Large intestine (tissue), 3 donors: ENCODE results near the gene ANXA11. TPM values are rescaled to one million over a fixed set of nuclear protein-coding genes. Genes with fewer than 3 reads are reported as not detected.

Source experiments
- DNase-seq, 2 donors: peaks; one replicate each; pipeline versions ENCODE4 v3.0.0 to v3.0.0-alpha.2; 2013
- H3K27ac ChIP-seq: one replicate; pipeline ENCODE4 v1.5.1; 2013; ENCODE audit warnings: low read length
- H3K27me3 ChIP-seq: 2 replicates; pipeline ENCODE4 v1.6.1; 2013; ENCODE audit warnings: low read length; ENCODE audit not compliant: control insufficient read depth, insufficient read depth
- H3K36me3 ChIP-seq: 2 replicates; pipeline ENCODE4 v1.6.1; 2013; ENCODE audit warnings: low read length; ENCODE audit not compliant: control insufficient read depth, insufficient read depth
- H3K4me1 ChIP-seq: one replicate; pipeline ENCODE4 v1.6.1; 2013; ENCODE audit warnings: low read length; ENCODE audit not compliant: control insufficient read depth, insufficient read depth
- H3K4me3 ChIP-seq: one replicate; pipeline ENCODE4 v1.5.1; 2013; ENCODE audit warnings: low read length
- H3K9me3 ChIP-seq: one replicate; pipeline ENCODE4 v1.6.1; 2013; ENCODE audit warnings: mild to moderate bottlenecking, low read depth, low read length, moderate library complexity; ENCODE audit not compliant: control insufficient read depth
- WGBS: methylation state at CpG from one replicate; pipeline ENCODE4 v1.1.5; 2013; ENCODE audit warnings: low lambda C conversion rate; ENCODE audit not compliant: insufficient coverage; 5-methylcytosine and 5-hydroxymethylcytosine counted together
- polyA plus RNA-seq: library from polyadenylated mRNA; unstranded; fragments of 120-200 nt; gene quantifications from one replicate; pipeline ENCODE4 v1.2.1, GENCODE V29; 2013

Gene ANXA11
- polyA plus RNA-seq, 1 donor, result 101 TPM

- DNase-seq, result no peak
- peaks cover 4% of the 10 kb centered on the region for H3K4me1 ChIP-seq
- H3K36me3 ChIP-seq, result peaks cover 95% of the 10 kb centered on the region
- H3K9me3 ChIP-seq, result no peaks in the 10 kb centered on the region
- H3K27ac ChIP-seq, result no peak overlapping the region
- no peaks in the 10 kb centered on the region for H3K27me3 ChIP-seq
- H3K4me3 ChIP-seq, result no peak overlapping the region
- WGBS, result no CpG with 5 or more reads among the region's 28 CpGs
Measured at GRCh38 chr10:80166581-80167470, 38.5 kb downstream of the ANXA11 start.

GRCh38 chr10:80165173-80165572 lies 40.2 kb downstream of the ANXA11 start:
- no peak for DNase-seq
- H3K27ac ChIP-seq, result no peak overlapping the region
- WGBS, result no CpG with 5 or more reads among the region's 7 CpGs

GRCh38 chr10:80164596-80164995 lies 40.7 kb downstream of the ANXA11 start:
- no peak for DNase-seq

More at GRCh38 chr10:80165173-80165572, 40.2 kb downstream of the ANXA11 start:
- H3K4me1 ChIP-seq, result peaks cover 4% of the 10 kb centered on the region
- no peak overlapping the region for H3K4me3 ChIP-seq
- peaks cover 94% of the 10 kb centered on the region for H3K36me3 ChIP-seq
- no peaks in the 10 kb centered on the region for H3K9me3 ChIP-seq
- no peaks in the 10 kb centered on the region for H3K27me3 ChIP-seq

GRCh38 chr10:80163741-80164341 lies 41.5 kb downstream of the ANXA11 start:
- Histone ChIP-seq H3K27me3 (no peaks in the 10 kb centered on the region), H3K27ac (no peak overlapping the region), H3K4me1 (peaks cover 4% of the 10 kb centered on the region), H3K36me3 (peaks cover 97% of the 10 kb centered on the region), H3K4me3 (no peak overlapping the region), H3K9me3 (no peaks in the 10 kb centered on the region)
- DNase-seq, result peak in 1 of 2 donors; percentile 43
- WGBS, result no CpG with 5 or more reads among the region's 8 CpGs

More at GRCh38 chr10:80164596-80164995, 40.7 kb downstream of the ANXA11 start:
- WGBS, result 100% methylated on average over 1 of the region's 7 CpGs
- Histone ChIP-seq H3K27ac (no peak overlapping the region), H3K36me3 (peaks cover 97% of the 10 kb centered on the region), H3K27me3 (no peaks in the 10 kb centered on the region), H3K9me3 (no peaks in the 10 kb centered on the region), H3K4me3 (no peak overlapping the region), H3K4me1 (peaks cover 4% of the 10 kb centered on the region)

GRCh38 chr10:80161321-80162083 lies 43.8 kb downstream of the ANXA11 start:
- WGBS, result no CpG with 5 or more reads among the region's 21 CpGs
- no peak for DNase-seq
- Histone ChIP-seq H3K36me3 (peaks cover 98% of the 10 kb centered on the region), H3K27ac (no peak overlapping the region), H3K9me3 (no peaks in the 10 kb centered on the region), H3K4me3 (no peak overlapping the region), H3K4me1 (peaks cover 4% of the 10 kb centered on the region), H3K27me3 (no peaks in the 10 kb centered on the region)

GRCh38 chr10:80160361-80161320 lies 44.7 kb downstream of the ANXA11 start:
- Histone ChIP-seq H3K9me3 (no peaks in the 10 kb centered on the region), H3K4me3 (no peak overlapping the region), H3K27me3 (no peaks in the 10 kb centered on the region), H3K4me1 (peaks cover 4% of the 10 kb centered on the region), H3K27ac (no peak overlapping the region), H3K36me3 (peaks cover 98% of the 10 kb centered on the region)
- 100% methylated on average over 1 of the region's 17 CpGs for WGBS
- no peak for DNase-seq

GRCh38 chr10:80159166-80159873 lies 46.0 kb downstream of the ANXA11 start:
- 0% methylated on average over 1 of the region's 9 CpGs for WGBS
- Histone ChIP-seq H3K9me3 (no peaks in the 10 kb centered on the region), H3K36me3 (peaks cover 98% of the 10 kb centered on the region)

GRCh38 chr10:80158598-80159127 lies 46.7 kb downstream of the ANXA11 start:
- Histone ChIP-seq H3K9me3 (no peaks in the 10 kb centered on the region), H3K36me3 (peaks cover 96% of the 10 kb centered on the region), H3K4me3 (no peak overlapping the region), H3K27me3 (no peaks in the 10 kb centered on the region), H3K27ac (peak overlapping the region; percentile 1), H3K4me1 (no peaks in the 10 kb centered on the region)
- WGBS, result no CpG with 5 or more reads among the region's 14 CpGs
- DNase-seq, result peak; percentile 45 to 49

More at GRCh38 chr10:80159166-80159873, 46.0 kb downstream of the ANXA11 start:
- DNase-seq, result no peak
- Histone ChIP-seq H3K27me3 (no peaks in the 10 kb centered on the region), H3K4me3 (no peak overlapping the region), H3K27ac (no peak overlapping the region), H3K4me1 (peaks cover 4% of the 10 kb centered on the region)

GRCh38 chr10:80158126-80158525 lies 47.2 kb downstream of the ANXA11 start:
- Histone ChIP-seq H3K27me3 (no peaks in the 10 kb centered on the region), H3K9me3 (no peaks in the 10 kb centered on the region), H3K4me1 (no peaks in the 10 kb centered on the region), H3K4me3 (no peak overlapping the region), H3K27ac (peak overlapping the region; percentile 1), H3K36me3 (peaks cover 95% of the 10 kb centered on the region)
- no CpG with 5 or more reads among the region's 5 CpGs for WGBS
- DNase-seq, result no peak
